Gastrocnemius medialis (tissue), 4 donors: ENCODE measurements around the gene EPX.

Source experiments
- CTCF ChIP-seq, 5 experiments: fragments of 450-650 bp in 3 of 5; fragments of 200-600 bp in 2 of 5; sonication (generic) in 2 of 5; IDR thresholded peaks in 4 of 5; conservative IDR thresholded peaks in 1 of 5; 1 replicate in 4 of 5; 2 replicates in 1 of 5; pipeline ENCODE4 v1.5.1; 2016 to 2019; ENCODE audit warnings: antibody characterized with exemption in 5 of 5, mild to moderate bottlenecking in 3 of 5, moderate library complexity in 3 of 5
- POLR2A ChIP-seq, 2 donors: fragments of 450-650 bp; IDR thresholded peaks; one replicate each; pipeline ENCODE4 v1.6.1; 2017; ENCODE audit warnings: antibody characterized with exemption in 2 of 2, mild to moderate bottlenecking in 2 of 2, moderate library complexity in 2 of 2

- TF ChIP-seq CTCF (IDR thresholded peaks at IDR 0.05 in 4 of 5, conservative IDR thresholded peaks at IDR 0.05 in 1 of 5): no peak
- no peak for TF ChIP-seq POLR2A (IDR thresholded peaks at IDR 0.05)
Observed at GRCh38 chr17:58193641-58194255, 1.2 kb downstream of the EPX start.
